GM18873 (cell line): ENCODE data around the gene HSPB7.
"Not testable (repeated sequence)": the region's sequence is repeated elsewhere in the genome, so short reads cannot be mapped to it uniquely, and the experiment has no call there.

Source experiments
- ATAC-seq: cut with Tn5 transposase; IDR thresholded peaks from one replicate; pipeline ENCODE4 v1.9.1; 2021; ENCODE audit warnings: mild to moderate bottlenecking, moderate library complexity, moderate number of reproducible peaks; ENCODE audit not compliant: unreplicated experiment, low FRiP score

The HSPB7 gene

GRCh38 chr1:16051039-16051438 is 33.2 kb upstream of the HSPB7 start:
- no peak for ATAC-seq

DNA sequence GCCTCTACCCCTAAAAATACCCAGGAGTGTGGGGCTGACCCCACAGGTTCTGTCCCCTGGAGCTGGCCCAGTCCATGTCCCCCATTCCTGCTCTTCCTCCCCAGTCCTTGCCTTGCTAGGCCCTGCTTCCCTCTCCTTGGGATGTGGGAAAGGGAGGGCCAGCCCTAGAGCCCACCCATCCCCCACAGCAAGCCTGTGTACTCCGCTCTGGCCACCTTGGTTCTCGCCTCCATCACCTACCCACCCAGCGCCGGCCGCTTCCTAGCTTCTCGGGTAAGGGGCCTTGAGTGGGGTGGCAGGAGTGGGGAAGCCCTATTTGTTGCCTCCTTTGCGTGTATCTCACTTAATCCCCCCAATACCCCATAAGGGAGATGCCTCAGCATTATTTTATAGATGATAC is 32.5 kb upstream of the HSPB7 start:
- ATAC-seq: no peak

GRCh38 chr1:16048573-16049189 is 30.8 kb upstream of the HSPB7 start:
- no peak for ATAC-seq

- no peak for ATAC-seq
Measured at GRCh38 chr1:16047791-16048475, 30.1 kb upstream of the HSPB7 start.

DNA sequence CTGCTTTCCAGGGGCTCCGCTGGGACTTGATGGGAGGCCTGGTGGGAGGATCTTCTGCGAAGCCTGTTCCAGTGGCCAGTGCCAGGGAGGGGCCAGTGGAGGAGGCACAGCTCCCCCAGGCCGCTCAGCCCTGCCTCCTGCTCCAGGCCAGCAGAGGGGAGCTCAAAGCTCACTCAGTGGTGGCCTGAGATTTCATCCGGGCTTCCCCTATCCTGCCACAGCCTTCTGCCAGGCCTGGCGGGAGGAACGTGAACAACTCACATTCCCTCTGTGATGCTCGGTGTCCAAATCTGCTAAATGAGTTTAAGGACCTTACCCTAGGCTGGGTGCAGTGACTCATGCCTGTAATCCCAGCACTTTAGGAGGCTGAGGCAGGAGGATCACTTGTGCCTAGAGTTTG is 29.0 kb upstream of the HSPB7 start:
- no peak for ATAC-seq

DNA sequence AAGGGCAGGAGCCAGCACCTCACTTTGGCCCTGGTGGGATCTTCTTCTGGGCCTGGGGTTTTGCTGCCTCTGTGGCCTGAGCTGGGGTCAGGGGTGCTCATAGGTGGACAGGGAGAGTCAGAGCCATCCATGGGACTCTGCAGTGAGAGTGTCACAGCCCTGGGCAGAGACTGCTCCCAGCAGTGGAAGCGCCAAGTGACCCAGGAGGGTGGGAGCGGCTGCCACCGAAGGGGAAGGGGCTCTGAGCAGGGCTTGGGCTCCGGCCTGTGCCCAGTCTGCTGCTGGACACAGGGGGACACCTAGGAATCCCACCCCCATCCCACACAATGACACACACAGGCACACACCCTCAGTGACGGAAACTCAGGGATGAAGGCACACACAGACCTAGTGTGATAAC is 26.1 kb upstream of the HSPB7 start:
- ATAC-seq: no peak

DNA sequence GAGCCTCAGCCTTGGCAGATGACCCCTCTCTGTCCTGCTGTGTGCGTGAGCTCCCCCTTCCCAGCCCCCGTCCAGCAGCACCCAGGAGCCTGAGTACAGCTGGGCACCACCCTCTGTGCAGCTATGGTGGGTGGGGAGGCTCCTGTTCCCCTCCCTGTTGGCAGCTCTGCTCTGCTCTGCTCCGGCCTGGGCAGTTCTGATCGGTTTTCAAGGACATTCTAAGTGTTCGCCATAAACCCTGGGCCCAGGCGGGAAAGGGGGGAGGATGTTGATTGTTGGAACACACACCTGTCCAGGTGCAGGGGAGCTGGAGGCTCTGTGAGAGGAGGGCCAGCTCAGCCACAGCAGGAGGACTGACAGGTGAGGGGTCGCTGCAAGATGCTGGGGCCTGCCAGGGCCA is 25.7 kb upstream of the HSPB7 start, which contains the start of gene CLCNKB:
TSS of gene CLCNKB (plus strand) at position 262 of the 400 bp plus-strand sequence. CDS start 711 bp downstream, outside the sequence.
- ATAC-seq: no peak

- not testable (repeated sequence) for ATAC-seq
Measured at GRCh38 chr1:16042654-16043053, 24.8 kb upstream of the HSPB7 start.

DNA sequence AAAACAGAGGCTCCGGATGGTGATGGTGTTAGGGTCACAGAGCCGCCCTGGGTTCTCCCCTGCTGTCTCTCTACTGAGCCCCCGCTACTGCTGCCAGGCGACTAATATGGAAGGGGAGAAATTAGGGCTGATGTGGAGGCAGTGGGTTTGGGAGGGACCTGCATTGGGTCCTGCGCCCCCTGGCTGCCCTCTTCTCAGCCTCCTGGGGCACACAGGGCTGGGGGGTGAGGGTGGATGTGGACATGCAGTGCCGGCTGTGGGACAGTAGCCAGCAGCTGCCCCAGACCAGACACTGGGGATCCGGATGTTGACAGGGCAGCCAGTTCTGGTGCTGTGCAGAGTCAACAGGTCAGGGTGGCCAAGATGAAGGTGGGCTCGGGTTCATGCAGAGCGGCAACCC is 24.3 kb upstream of the HSPB7 start:
- ATAC-seq: no peak

GRCh38 chr1:16041200-16041599 is 23.4 kb upstream of the HSPB7 start:
- ATAC-seq: no peak

- ATAC-seq: not testable (repeated sequence)
Measured at GRCh38 chr1:16039871-16040270, 22.0 kb upstream of the HSPB7 start.

DNA sequence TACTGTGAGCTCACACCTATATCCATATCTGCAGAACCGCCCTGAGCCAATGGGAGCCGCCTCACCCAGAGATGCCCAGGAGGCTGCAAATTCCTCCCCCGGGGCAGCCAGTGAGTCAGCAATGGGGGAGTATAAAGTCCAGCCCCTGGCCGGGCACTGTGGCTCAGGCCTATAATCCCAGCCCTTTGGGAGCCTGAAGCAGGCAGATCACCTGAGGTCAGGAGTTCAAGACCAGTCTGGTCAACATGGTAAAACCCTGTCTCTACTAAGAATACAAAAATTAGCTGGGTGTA is 20.7 kb upstream of the HSPB7 start:
- ATAC-seq: no peak

- not testable (repeated sequence) for ATAC-seq
Measured at GRCh38 chr1:16036461-16036860, 18.6 kb upstream of the HSPB7 start.

DNA sequence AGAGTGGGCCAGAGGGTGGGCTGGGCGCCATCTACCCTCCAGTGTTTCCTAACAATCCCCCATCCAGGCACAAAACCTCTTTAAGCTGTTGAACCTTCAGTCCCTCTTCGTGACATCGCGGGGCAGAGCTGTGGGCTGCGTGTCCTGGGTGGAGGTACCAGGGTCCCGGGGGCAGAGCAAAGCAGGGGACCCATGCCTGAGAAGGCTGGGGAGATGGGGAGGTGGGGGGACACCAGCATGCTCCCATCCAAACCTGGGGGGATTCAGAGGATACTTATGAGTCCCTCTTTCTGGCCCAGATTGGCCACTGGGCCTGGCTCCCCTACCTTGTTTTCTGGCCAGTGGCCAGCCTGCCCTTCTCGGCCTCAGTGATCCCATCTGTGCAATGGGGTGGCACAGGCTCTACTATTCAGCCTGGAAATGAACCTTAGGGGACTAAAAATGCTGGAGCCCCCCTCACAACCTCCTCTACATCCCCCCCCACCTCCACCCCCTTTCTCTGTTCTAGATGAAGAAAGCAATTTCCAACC is 15.3 kb upstream of the HSPB7 start:
- ATAC-seq: not testable (repeated sequence)

DNA sequence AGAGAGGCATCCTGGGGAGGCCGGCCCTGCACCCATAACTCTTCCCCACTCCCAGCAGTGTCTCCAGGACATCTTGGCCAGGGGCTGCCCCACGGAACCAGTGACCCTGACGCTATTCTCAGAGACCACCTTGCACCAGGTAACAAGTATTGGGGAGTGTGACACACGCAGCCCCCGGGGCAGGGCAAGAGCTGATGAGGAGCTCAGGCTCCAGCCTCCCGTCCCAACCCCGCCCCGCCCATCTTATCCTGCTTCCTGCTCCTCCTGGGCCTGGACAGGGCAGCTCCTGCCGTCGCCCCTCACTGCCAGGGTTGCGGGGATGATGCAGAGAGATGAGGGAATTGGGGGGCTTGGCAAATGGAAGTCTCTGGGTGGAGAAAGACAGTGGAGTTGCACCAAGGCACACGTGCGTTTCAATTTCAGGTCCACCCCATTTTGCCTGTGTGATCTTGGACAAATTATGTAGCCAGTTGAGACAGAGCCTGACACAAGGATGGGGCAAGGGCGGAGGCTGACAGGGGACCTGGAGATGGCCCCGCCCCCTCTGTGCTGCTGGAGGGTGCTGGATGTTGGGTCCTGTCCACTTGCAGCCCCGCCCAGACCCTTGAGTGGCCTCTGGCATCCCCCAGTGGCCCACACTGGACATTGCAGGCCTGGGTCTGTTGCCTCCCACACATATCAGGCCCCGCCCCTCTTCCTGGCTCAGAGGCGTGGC is 14.7 kb upstream of the HSPB7 start:
- no peak for ATAC-seq

GRCh38 chr1:16031551-16031950 is 13.7 kb upstream of the HSPB7 start:
- ATAC-seq: no peak

- no peak for ATAC-seq
Measured at GRCh38 chr1:16029288-16029687, 11.4 kb upstream of the HSPB7 start.

DNA sequence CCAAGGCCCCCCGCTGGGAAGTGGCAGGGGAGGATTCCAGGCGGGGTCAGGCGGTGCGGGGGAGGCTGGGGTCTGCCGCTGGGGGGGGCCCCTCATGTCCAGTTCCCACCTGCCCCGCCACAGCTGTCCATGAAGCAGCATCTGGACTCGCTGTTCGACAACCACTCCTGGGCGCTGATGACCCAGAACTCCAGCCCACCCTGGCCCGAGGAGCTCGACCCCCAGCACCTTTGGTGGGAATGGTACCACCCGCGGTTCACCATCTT is 11.1 kb upstream of the HSPB7 start:
- ATAC-seq: not testable (repeated sequence)

- ATAC-seq: no peak
Measured at GRCh38 chr1:16028237-16029002, 10.6 kb upstream of the HSPB7 start.

GRCh38 chr1:16026723-16027484 is 9.1 kb upstream of the HSPB7 start:
- ATAC-seq: no peak
